Measurements from ENCODE around the gene EPHX1.
A peak's percentile ranks its signal among the peaks of the same experiment; 100 is the strongest.
"Not testable (repeated sequence)": the region's sequence is repeated elsewhere in the genome, so short reads cannot be mapped to it uniquely, and the experiment has no call there.

EPHX1 gene

DNA sequence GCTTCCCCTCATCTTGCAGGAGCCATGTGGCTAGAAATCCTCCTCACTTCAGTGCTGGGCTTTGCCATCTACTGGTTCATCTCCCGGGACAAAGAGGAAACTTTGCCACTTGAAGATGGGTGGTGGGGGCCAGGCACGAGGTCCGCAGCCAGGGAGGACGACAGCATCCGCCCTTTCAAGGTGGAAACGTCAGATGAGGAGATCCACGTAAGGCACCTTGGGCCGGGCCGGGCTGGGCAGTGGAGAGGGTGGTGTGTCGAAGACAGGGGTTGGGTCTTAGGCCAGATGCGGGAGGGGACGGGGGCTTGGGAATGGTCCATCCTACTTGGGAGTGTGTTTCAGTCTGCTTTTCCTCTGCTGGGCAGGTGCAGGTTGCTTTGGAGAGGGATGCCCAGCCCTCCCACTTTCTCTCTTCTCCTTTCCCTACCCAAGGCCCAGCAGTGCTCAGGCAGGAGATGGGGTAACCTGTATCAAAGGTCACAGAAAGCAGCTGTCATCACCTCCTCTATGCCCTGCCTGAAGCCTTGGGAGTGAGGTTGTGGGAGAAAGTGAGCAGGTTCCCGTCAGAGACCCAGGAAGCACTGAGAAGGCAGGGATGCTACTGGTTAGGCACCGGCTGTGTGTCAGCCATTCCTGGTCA, 18.9 kb downstream of the EPHX1 start:
- DNase-seq, result no peak
- no peaks in the 10 kb centered on the region for H3K36me3 ChIP-seq
- TF ChIP-seq, protein P1, sequence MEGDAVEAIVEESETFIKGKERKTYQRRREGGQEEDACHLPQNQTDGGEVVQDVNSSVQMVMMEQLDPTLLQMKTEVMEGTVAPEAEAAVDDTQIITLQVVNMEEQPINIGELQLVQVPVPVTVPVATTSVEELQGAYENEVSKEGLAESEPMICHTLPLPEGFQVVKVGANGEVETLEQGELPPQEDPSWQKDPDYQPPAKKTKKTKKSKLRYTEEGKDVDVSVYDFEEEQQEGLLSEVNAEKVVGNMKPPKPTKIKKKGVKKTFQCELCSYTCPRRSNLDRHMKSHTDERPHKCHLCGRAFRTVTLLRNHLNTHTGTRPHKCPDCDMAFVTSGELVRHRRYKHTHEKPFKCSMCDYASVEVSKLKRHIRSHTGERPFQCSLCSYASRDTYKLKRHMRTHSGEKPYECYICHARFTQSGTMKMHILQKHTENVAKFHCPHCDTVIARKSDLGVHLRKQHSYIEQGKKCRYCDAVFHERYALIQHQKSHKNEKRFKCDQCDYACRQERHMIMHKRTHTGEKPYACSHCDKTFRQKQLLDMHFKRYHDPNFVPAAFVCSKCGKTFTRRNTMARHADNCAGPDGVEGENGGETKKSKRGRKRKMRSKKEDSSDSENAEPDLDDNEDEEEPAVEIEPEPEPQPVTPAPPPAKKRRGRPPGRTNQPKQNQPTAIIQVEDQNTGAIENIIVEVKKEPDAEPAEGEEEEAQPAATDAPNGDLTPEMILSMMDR (IDR thresholded peaks at IDR 0.05; ENCODE audit: low read depth, low read length), result no peak
- H3K4me1 ChIP-seq, result no peaks in the 10 kb centered on the region
- no peaks in the 10 kb centered on the region for H3K27me3 ChIP-seq
- no peak overlapping the region for H3K4me3 ChIP-seq (ENCODE audit: low read depth, low read length)
- H3K9me3 ChIP-seq, result no peaks in the 10 kb centered on the region

GRCh38 chr1:225830841-225831240, 20.9 kb downstream of the EPHX1 start:
- TF ChIP-seq, protein P1 (IDR thresholded peaks at IDR 0.05; ENCODE audit: low read depth, low read length), result no peak

DNA sequence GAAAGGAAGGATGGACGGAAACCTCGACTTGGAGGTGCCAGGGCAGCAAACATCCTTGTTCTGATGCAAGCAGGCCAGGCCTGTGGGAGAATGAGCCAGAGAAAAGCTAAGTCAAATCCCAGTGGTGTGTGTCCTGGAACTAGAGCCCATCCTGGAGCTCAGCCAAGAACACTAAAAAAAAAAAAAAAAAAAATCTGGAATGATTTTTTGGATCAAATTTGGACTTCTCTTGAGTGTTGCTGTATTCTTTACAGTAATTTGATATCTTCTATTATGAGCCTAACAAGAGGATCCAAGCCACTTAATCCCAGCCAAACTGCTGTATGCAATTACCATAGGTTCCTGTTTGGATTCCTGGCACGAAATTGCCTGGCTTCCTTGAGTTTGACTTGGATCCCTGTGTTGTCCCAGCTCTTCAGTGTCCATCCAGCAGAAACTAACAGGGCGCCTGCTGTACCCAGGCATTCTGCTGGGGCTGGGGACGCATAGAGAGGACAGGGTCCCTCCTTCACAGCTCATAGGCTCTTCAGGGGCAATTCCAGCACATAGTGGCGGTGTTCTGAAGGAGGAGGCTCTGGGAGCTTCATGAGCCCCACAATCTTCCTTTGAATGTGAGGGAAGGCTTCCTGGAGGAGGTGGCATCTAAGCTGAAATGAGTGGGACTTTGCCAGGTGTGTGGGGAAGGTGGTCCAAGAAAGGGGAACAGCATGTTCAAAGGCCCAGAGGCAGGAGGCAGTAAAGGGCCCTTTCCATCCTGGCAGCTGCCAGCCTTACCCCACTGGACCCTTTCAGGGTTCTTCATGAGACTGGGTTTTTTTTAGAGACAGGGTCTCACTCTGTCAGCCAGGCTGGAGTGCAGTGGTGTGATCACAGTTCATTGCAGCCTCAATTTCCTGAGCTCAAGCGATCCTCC, 24.7 kb downstream of the EPHX1 start:
- Histone ChIP-seq H3K27me3 (no peaks in the 10 kb centered on the region), H3K36me3 (no peaks in the 10 kb centered on the region)

More at GRCh38 chr1:225830841-225831240, 20.9 kb downstream of the EPHX1 start:
- H3K4me3 ChIP-seq (ENCODE audit: low read depth, low read length), result no peak overlapping the region
- no peaks in the 10 kb centered on the region for H3K27me3 ChIP-seq
- no peaks in the 10 kb centered on the region for H3K36me3 ChIP-seq
- H3K9me3 ChIP-seq, result no peaks in the 10 kb centered on the region
- no peaks in the 10 kb centered on the region for H3K4me1 ChIP-seq
- no peak for DNase-seq

DNA sequence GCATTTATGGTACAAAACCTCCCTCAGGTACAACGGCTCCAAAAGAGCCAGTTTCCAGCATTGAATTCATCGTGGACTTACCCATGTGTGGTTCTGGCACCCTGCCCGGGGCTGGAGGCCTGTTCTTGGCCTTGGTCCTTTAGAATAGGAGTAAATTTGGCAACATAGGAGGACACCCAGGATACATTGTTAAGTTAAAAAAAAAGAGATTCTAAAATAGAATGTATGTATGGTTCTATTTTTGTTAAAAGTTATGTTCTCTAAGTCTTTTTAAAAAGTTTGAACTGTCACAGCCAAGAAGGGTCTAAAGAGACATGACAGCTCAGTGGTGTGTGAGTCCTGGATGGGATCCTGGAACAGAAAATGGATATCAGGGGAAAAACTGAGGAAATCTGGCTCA, 25.9 kb downstream of the EPHX1 start:
- TF ChIP-seq, protein P1 (IDR thresholded peaks at IDR 0.05; ENCODE audit: low read depth, low read length), result no peak
- DNase-seq, result peak; percentile 38
- Histone ChIP-seq H3K9me3 (no peaks in the 10 kb centered on the region), H3K27me3 (no peaks in the 10 kb centered on the region), H3K4me1 (no peaks in the 10 kb centered on the region), H3K4me3 (ENCODE audit: low read depth, low read length) (no peak overlapping the region), H3K36me3 (no peaks in the 10 kb centered on the region)

More for the DNA sequence above, 24.7 kb downstream of the EPHX1 start:
- Histone ChIP-seq H3K4me1 (no peaks in the 10 kb centered on the region), H3K9me3 (no peaks in the 10 kb centered on the region), H3K4me3 (ENCODE audit: low read depth, low read length) (no peak overlapping the region)
- DNase-seq, result no peak
- TF ChIP-seq, protein P1 (IDR thresholded peaks at IDR 0.05; ENCODE audit: low read depth, low read length), result no peak

- not testable (repeated sequence) for H3K27me3 ChIP-seq; DNase-seq; H3K4me1 ChIP-seq; H3K36me3 ChIP-seq; H3K9me3 ChIP-seq; H3K4me3 ChIP-seq (ENCODE audit: low read depth, low read length)
Measured at GRCh38 chr1:225836296-225836695, 26.4 kb downstream of the EPHX1 start.

GRCh38 chr1:225838793-225839192, 28.9 kb downstream of the EPHX1 start:
- TF ChIP-seq, protein P1 (IDR thresholded peaks at IDR 0.05; ENCODE audit: low read depth, low read length), result no peak
- Histone ChIP-seq H3K4me1 (no peaks in the 10 kb centered on the region; the same call in 1 of the 2 replicates), H3K4me3 (ENCODE audit: low read depth, low read length) (no peak overlapping the region), H3K9me3 (no peaks in the 10 kb centered on the region), H3K36me3 (no peaks in the 10 kb centered on the region), H3K27me3 (no peaks in the 10 kb centered on the region)
- DNase-seq, result no peak

Data from BE2C (cell line).